Left renal pelvis (tissue), 4 donors: ENCODE data around the gene UBR4. TPM values are rescaled to one million over a fixed set of nuclear protein-coding genes. Genes with fewer than 3 reads are reported as not detected.

Source experiments
- DNase-seq, 4 donors: peaks; one replicate each; pipeline ENCODE4 v3.0.0-alpha.2; 2013; ENCODE audit warnings: low read depth in 4 of 4, low spot score in 3 of 4
- polyA plus RNA-seq, 4 donors: library from polyadenylated mRNA; unstranded; fragments of 120-200 nt; gene quantifications; one replicate each; pipeline ENCODE4 v1.2.1, GENCODE V29; 2013; ENCODE audit not compliant: insufficient read length in 4 of 4

UBR4 gene
- polyA plus RNA-seq, 4 donors = 76.8 to 146 (median 119) TPM

DNA sequence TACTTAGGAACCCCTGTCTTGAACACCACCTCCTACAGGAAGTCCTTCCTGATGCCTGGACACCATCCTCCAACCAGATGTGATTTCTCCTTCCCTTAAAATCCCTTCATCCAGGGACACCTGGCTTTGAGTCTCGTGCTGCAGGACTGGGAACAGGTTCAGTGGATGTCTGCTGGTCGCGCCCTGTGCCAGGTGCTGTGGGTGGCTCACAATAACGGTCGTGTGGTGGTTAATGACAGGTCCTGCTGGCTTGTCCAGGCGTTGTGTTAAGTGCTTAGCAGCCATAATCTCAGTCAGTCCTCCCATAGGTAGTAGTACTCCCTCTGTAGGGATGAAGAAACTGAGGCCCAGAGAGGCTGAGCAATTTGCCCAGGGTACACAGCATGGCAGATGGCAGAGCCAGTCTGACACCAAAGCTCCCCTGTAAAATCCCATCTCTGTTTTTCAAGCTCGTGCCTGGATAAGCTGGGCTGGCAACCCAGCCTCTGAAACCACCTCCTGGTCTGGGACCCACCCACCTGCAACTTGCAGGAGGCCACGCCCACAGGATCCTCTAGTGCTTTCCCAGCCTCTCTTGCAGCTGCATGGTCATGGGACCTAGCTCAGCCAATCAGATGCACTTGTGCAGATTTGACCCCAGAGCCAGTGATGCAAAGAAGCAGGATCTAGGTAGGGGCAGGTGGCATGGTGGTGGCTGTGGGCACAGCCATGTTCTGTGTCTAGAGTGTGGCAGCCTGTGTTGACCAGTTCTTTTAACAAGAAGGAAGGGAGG is 147.6 kb downstream of the UBR4 start:
- no peak for DNase-seq

DNA sequence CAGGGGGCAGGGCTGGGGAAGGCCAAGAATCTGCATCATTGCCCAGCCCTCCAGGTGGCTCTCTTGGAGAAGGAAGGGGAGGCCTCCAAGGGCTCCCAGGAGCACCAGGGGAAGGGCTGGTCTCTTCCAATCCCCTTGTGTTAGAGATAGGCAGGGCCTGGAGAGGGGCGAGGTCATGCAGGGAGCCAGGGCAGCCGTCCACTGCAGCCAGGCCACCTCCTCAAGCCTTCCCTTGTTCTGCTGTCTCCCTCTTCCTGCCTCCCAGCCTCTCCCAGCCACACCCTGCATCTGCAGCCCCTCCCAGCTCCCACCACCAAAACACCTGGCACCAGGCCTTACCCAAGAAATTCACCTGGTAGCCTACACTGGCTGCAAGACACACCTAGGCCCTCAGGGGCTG is 148.3 kb downstream of the UBR4 start:
- no peak for DNase-seq

DNA sequence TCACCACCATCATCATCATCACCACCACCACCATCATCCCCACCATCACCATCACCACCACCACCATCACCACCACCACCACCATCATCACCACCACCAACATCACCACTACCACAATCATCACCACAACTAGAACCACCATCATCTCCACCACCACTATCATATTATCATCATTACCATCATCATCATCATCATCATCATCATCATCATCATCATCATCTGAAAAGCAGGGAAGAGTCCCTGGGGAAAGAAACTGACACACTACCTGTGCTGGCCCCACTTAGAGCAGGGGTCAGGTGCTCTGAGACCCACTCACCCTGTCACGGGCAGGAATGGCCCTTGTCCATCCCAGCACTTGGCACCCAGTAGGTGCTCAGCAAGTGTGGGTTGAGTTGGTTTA is 148.7 kb downstream of the UBR4 start:
- no peak for DNase-seq

DNA sequence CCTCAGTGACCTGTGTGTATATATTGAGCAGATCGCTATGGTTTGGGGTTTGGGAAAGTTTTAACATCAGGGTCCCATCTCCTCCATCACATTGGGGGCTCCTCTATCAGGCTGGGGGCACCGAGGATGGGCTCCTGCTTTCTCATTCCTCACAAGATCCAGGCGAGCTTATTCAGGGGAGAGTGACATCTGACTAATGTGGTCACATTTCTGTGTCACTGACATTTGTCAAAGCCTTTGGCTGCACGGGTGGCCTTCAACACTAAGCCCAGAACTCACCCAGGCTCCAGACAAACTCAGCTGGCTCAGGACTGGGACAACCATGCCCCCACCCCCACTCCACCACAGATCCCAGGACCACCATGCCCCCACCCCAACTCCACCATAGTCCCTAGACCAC is 150.3 kb downstream of the UBR4 start:
- DNase-seq = no peak

DNA sequence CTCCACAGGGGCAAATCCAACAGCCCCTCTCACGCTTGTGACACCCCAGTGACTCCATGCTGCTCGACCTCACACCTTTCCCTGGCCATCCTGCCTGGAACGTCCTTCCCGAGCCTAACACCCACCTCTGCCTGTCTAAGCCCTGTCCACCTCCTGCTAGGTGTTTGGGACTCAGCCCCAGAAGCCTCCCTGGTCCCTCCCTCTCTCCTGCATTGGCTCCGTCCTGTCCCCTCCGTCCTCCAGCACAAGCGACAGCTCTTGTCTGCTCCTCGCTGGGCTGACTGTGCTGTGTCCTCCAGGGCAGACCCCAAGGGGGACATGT is 151.6 kb downstream of the UBR4 start:
- no peak for DNase-seq

DNA sequence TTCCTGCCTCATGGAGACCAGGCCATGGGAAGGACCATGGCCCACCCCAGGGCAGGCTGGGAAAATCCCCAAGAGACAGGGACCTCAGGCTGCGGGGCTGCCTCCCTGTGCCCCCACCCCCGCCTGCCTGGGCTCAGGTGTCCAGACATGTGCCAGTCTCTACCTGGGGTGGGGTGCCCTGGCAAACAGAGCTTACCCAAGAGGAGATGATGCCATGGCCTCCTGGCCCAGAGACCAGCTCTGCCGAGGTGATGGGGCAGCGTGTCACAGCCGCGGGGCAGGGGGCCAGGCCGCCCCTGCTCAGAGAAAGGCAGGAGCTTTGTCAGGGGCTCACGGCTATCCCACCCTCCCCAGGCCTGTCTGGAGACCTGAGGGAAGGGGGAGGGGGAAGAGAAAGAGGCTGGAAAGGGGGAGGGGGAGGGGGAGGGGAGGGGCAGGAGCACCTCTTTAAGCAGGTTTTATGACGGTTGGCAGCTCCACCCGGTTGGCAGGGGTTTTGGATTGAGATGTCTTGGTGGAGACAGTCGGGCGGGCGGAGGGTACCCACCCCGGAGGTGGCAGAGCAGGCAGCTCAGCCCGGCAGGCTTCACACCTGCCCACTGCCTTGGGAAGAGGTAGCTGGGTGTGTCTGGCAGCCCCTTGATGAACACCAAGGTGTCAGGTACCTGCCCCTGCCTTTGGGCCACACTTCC is 152.1 kb downstream of the UBR4 start:
- DNase-seq = no peak

DNA sequence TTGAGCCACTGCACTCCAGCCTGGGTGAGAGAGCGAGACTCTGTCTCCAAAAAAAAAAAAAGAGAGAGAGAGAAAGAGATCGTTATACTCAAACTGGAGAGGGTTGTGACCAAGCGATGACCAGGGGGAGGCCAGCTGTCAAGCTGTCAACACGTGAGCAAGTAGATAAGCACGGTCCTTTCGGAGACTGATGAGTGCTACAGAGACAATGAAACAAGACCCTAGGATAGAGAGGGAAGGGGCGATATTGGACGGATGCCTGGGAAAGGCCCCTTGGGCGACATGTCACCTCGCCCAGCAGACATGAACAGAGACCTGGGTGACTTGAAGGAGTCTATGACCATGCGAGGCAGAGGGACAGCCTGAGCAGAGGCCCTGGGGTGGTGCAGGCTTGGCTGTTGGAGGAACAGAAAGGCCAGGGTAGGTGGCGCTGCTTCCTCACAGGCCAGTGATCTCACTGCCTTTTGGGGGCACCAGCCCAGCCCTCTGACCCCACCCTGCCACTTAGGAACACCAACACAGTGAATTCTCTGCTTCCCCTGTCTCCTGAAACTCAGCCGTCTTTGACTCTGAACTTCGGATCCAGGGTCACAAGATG is 152.8 kb downstream of the UBR4 start:
- no peak for DNase-seq

DNA sequence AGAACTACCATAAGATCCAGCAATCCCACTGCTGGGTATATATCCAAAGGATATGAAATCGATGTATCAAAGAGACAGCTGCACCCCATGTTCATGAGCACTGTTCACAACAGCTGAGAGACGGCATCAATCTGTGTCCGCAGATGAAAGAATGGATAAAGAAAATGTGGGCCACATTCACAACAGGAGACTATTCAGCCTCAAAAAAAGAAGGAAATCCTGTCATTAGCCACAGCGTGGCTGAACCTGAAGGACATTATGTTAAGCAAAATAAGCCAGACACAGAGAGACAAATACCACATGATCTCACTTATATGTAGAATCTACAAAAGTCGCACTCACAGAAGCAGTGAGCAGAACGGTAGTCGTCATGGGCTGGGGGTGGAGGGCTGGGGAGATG is 154.4 kb downstream of the UBR4 start:
- no peak for DNase-seq

DNA sequence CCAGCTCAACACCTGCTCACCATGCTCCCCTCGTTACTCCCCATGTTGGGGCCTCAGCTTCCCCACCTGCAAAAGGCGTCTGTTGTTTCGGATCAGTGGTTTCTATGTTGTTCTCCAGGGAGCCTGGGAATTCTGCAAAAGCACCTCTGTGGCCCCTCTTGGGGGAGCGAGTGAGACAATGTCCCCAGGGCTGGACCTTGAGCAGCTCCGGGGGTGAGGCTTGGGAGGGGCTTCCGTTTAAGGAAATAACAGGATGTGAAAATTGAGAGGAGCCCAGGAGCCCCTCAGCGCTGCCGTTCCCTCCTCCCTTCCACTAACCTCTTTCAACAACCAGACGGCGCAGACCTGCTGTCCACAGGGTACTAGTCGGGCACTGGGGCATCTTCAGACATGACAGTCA is 155.1 kb downstream of the UBR4 start:
- DNase-seq = no peak

DNA sequence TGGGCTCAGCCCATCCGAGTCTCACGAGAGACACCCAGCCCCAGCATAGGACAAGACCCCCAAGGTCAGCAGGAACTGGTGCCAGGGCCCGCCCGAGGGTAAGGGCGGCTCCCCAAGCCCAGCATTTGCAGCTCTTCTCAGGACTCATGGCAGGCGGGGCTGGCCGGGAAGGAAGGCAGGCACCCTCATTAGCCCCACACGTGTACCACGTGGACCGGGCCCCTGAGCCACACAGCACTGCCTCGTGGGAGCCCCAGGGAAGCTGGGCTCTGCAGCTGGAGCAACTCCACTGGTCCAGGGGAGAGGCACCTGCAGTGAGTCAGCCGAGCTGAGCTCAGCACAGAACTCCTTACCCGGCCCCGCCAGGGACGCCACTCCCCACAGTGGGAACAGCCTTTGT is 155.8 kb downstream of the UBR4 start:
- no peak for DNase-seq

DNA sequence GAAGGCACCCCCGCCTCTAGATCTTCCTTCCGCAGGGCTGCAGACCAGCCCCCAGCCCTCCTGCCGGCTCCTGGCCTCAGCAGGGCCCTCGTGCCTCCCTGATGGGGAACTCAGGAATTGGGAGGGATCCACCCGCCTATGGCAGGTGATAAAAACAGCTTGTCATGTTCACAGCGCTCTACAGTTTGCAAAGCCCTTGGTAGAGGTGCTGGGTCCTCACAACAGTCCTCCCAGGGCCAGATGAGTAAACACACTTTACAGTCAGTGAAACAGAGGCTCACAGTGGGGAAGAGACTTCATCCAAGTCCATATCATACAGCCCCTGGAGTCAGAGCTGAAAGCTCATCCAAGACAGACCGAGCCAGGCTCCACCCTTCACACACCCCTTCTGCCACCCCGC is 156.6 kb downstream of the UBR4 start:
- DNase-seq = no peak

DNA sequence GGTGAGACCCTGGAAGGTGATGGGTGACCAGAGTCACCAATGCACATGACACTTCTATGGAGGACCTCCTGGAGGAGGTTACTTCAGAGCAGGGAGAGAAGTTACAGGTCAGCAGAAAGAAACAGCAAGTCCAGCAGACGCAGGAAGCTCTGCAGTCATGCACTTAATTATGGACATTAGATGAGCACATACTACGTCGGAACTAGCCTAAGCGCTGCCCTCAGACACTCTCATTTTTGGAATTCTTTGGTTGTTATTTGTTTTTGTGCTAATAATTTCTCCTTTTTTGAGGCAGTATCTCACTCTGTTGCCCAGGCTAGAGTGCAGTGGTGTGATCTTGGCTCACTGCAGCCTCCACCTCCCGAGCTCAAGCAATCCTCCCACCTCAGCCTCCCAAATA is 160.3 kb downstream of the UBR4 start:
- DNase-seq = no peak

DNA sequence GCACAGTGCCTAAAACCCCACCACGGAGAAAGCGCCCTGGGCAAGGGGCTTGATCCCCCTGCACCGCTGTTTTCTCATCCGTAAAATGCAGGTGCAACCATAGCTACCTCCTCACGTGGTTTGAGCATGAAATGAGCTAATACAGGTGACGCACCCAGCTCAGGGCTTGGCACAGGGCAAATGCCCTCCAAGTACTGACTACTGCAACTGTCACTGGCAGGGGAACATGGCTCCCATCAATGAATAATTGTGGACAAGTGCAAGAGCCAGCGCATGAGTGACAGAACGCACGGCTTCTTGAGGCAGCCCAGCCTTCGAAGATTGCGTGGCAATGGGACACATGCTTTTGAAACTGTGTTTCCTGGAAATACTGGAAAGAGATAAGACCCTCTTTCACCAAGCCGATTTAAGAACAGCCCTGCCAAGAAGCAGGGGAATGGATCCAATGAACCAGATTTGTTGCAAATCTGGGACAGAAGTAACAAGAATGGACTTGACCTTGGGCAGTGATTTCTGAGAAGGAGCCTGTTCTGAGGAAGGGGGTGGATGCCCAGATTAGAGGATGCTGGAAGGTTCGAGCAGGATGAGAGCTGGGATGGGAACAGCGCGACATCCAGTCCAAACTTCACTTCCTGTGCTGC is 160.8 kb downstream of the UBR4 start:
- DNase-seq = no peak

DNA sequence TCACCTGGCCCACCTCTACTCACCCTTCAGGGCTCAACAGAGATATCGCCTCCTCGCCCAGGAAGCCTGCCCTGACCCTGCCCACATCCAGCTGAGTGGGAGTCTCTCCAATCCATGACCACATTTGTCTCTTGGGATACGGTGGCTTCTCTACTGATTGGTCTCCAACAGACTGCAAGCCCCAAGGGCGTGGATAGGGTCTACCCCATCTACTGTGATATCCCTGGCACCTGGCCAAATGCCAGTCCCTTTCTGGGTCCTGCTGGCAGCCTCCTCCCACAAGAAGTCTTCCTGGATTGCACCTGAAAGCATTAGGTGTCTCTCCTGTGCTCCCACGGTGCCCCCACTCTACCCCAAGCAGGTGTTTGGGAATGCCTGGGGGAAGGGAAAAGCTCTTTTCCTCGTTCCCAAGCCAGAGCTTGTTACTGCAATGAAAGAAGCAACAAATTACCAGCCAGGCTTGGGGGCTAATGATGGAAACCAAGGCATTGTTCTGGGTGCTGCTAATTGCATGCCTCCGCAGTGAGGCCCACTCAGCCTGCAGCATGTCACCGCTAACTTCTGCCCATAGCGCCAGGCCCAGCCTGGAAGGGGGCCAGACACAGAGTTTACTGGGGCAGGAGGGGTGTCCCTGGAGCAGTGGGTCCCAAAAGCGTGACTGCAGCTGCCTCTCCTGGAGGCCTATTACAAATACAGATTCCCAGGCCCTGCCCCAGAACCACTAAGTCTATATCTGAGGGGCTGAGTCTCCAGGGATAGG is 162.9 kb downstream of the UBR4 start:
- DNase-seq = no peak

DNA sequence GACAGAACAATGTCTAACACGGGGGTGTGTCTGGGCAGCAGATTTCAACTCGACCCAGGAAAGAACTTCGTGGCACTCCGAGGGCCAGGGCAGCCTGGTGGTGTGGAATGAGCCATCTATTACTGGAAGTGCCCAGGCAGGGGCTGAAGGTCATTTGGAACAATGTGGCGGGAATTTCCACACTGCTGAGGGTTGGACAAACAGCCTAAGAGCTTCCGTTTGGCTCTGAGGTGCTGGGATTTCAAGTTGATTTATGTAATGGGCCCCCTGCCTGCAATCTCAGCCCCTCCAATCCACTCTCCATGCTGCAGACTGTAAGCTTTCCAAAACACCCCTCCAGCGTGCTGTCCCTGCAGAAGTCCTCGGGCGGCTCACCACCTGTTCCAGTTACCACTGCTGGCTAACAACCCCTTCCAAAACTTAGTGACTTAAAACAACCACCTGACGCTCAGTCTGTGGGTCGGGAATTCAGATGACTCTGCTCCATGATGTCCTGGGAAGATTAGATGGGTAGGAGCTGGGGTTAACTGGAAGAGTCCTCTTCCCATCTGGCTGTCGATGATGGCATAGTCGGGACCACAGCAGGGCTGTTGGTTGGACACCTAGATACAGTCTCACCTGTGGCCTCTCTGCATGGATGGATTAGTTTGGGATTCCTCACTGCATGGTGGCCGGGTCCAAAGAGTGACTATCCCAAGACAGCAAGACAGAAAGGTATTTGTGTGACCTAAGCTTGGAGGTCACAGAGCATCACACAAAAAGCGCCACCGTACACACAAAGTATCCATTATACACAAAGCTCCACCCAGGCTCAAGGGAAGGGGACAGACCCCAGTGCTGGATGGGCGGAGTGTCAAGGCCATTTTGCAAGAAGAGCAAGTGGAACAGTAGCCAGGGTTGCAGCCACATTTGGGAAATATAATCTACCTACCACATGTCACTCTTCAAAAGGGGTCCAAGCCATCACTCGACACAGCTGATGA is 163.9 kb downstream of the UBR4 start:
- no peak for DNase-seq

DNA sequence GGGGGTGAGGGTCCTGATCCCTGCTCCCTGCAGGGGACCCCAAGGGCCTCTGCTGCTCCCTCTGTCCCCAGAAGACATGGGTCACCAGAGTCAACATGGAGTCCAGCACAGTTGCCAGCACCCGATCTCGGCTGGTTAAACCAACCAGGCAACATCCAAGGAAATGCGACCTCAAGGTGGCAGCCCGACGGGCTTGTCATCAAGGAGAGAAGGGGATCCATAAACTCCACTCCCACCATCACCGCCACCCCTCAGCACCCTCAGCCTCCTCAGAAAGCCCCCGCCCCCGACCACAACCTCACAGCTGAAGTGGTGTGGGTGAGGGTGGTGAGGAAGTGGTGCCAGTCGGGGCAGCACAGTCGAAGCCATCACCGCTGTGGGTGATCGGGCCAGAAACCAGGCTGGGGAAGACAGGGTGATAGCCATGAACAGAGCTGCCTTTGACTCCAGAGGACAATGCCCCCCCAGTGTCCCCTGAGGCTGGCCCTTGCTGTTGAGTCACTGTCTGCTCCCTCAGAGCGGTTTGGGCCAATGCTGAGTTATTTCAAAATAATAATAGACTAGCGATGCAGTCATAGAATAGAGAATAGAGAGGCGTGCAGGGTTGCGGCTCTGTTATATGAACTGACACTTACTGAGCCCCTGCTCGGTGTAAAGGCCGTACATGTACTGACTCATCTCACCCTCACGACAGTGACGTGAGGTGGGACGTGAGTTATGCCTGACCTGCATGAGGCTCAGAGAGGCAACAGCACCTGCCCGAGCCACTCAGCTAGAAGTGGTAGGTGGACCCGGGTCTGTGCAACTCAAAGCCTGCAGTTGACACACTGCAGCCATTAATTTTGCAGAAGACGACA is 164.9 kb downstream of the UBR4 start:
- DNase-seq = no peak

DNA sequence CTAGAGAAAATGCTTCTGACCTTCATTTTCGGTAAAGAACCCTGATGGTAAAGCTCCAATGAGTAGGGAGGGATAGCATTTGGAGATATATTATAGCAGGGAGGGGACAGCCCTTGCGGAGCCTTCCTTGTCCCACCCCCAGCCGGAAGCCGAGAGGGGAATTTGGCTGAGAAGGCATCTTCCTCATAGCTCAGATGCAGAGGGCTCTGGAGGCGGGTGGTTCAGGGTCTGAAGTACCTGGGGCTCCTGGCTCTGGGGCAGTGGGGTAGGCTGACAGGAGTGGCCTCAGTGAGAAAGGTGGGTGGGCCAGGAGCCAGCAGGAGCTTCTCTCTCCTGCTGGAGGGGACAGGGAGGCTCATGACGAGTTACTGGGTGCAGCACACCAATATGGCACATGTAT is 165.6 kb downstream of the UBR4 start:
- no peak for DNase-seq

DNA sequence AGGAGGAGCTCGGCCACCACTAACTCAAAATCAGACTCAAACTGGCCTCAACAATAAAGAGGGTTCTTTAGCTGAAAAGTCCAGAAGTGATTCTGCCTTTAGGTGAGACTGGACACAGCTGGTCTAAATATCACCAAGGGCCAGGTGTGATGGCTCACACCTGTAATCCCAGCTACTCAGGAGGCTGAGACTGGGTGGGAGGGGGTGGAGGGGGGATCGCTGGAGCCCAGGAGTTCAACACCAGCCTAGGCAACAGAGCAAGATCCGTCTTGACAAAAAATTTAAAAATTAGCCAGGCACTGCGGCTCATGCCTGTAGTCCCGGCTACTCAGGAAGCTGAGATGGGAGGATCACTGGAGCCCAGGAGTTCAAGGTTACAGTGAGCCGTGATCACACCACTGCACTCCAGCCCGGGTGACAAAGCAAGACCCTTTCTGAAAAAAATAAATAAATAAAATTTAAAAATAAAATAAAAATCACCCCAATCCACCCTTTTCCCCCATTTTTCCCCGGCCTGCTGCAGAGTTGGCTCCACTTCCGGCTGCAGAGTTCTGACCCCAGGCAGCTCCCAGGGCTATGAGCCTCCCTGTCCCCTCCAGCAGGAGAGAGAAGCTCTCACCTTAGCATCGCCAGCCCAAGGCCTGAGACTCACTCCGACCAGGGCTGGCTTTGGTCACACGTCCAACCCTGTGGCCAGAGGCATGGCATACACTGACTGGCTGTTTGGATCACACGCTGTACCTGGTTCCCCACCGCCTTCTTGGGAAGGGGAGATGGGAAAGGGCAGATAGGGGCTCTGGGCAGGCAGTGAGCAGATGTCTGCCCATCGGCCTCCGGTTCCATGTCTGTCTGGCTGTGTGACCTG is 166.3 kb downstream of the UBR4 start:
- DNase-seq = no peak
